H9 (cell line): Measurements from ENCODE around the gene HSPB1. TPM values are rescaled to one million over a fixed set of nuclear protein-coding genes. Genes with fewer than 3 reads are reported as not detected.

Experiments used
- DNase-seq: peaks from one replicate; pipeline ENCODE4 v3.0.0-alpha.2; 2017
- H2AFZ ChIP-seq: one replicate; pipeline ENCODE4 v1.6.1; 2013; ENCODE audit warnings: mild to moderate bottlenecking, low read length, control low read depth, moderate library complexity
- H2AK5ac ChIP-seq: 2 replicates; pipeline ENCODE4 v1.6.1; 2013; ENCODE audit warnings: low read length, control low read depth, mixed read lengths; ENCODE audit not compliant: insufficient read length
- H2BK120ac ChIP-seq: one replicate; pipeline ENCODE4 v1.6.1; 2013; ENCODE audit warnings: low read depth, mild to moderate bottlenecking, low read length, control low read depth, inconsistent platforms; ENCODE audit not compliant: poor library complexity, severe bottlenecking
- H2BK12ac ChIP-seq: 2 replicates; pipeline ENCODE4 v1.6.1; 2013; ENCODE audit warnings: low read length, control low read depth, mixed read lengths, low read depth; ENCODE audit not compliant: insufficient read length
- H2BK15ac ChIP-seq: 2 replicates; pipeline ENCODE4 v1.6.1; 2013; ENCODE audit warnings: low read depth, low read length, control low read depth
- H2BK20ac ChIP-seq: one replicate; pipeline ENCODE4 v1.6.1; 2013; ENCODE audit warnings: low read depth, mild to moderate bottlenecking, low read length, control low read depth, inconsistent platforms; ENCODE audit not compliant: poor library complexity, severe bottlenecking
- H2BK5ac ChIP-seq: 2 replicates; pipeline ENCODE4 v1.6.1; 2013; ENCODE audit warnings: low read length, control low read depth, mixed read lengths; ENCODE audit not compliant: insufficient read length
- H3K14ac ChIP-seq: 2 replicates; pipeline ENCODE4 v1.6.1; 2013; ENCODE audit warnings: low read length, control low read depth; ENCODE audit not compliant: insufficient read depth
- H3K18ac ChIP-seq: 2 replicates; pipeline ENCODE4 v1.6.1; 2013; ENCODE audit warnings: low read depth, mild to moderate bottlenecking, mixed read lengths, low read length, control low read depth; ENCODE audit not compliant: insufficient read length
- H3K23ac ChIP-seq: 2 replicates; pipeline ENCODE4 v1.6.1; 2013; ENCODE audit warnings: low read length, control low read depth, mixed read lengths, low read depth; ENCODE audit not compliant: insufficient read length
- H3K23me2 ChIP-seq: 2 replicates; pipeline ENCODE4 v1.6.1; 2013; ENCODE audit warnings: low read depth, mild to moderate bottlenecking, mixed read lengths, low read length, control low read depth; ENCODE audit not compliant: insufficient read length, poor library complexity, severe bottlenecking
- H3K27ac ChIP-seq: 2 replicates; pipeline ENCODE4 v1.5.1; 2013; ENCODE audit warnings: low read length, control low read depth, mixed read lengths, low read depth; ENCODE audit not compliant: insufficient read length
- H3K27me3 ChIP-seq: 2 replicates; pipeline ENCODE4 v1.6.1; 2013; ENCODE audit warnings: low read length, control low read depth, inconsistent platforms; ENCODE audit not compliant: insufficient read depth
- H3K4ac ChIP-seq: 2 replicates; pipeline ENCODE4 v1.6.1; 2013; ENCODE audit warnings: low read depth, mild to moderate bottlenecking, control low read depth, inconsistent platforms, low read length, moderate library complexity
- H3K4me1 ChIP-seq: 2 replicates; pipeline ENCODE4 v1.6.1; 2013; ENCODE audit warnings: low read length, control low read depth, inconsistent platforms; ENCODE audit not compliant: insufficient read depth
- H3K4me2 ChIP-seq: 2 replicates; pipeline ENCODE4 v1.6.1; 2013; ENCODE audit warnings: low read length, control low read depth, mixed read lengths; ENCODE audit not compliant: insufficient read length, insufficient read depth
- H3K56ac ChIP-seq: 2 replicates; pipeline ENCODE4 v1.6.1; 2013; ENCODE audit warnings: low read depth, mild to moderate bottlenecking, mixed read lengths, low read length, control low read depth; ENCODE audit not compliant: insufficient read length
- H3K79me1 ChIP-seq: 2 replicates; pipeline ENCODE4 v1.6.1; 2013; ENCODE audit warnings: low read depth, mild to moderate bottlenecking, moderate library complexity, low read length, control low read depth, inconsistent platforms; ENCODE audit not compliant: insufficient read depth, poor library complexity, severe bottlenecking
- H3K79me2 ChIP-seq: 2 replicates; pipeline ENCODE4 v1.6.1; 2013; ENCODE audit warnings: low read length, control low read depth, inconsistent platforms; ENCODE audit not compliant: insufficient read depth
- H3K9ac ChIP-seq: 2 replicates; pipeline ENCODE4 v1.6.1; 2013; ENCODE audit warnings: low read length, control low read depth, mixed read lengths; ENCODE audit not compliant: insufficient read length; ENCODE audit errors: extremely low read depth
- H3K9me3 ChIP-seq: one replicate; pipeline ENCODE4 v1.6.1; 2013; ENCODE audit warnings: low read depth, low read length, inconsistent platforms; ENCODE audit not compliant: control insufficient read depth
- H3T11ph ChIP-seq: one replicate; pipeline ENCODE4 v1.6.1; 2013; ENCODE audit warnings: mild to moderate bottlenecking, low read length, control low read depth, inconsistent platforms
- H4K20me1 ChIP-seq: one replicate; pipeline ENCODE4 v1.6.1; 2013; ENCODE audit not compliant: control insufficient read depth, insufficient read length, insufficient read depth
- H4K5ac ChIP-seq: 2 replicates; pipeline ENCODE4 v1.6.1; 2013; ENCODE audit warnings: low read depth, mild to moderate bottlenecking, mixed read lengths, low read length, control low read depth; ENCODE audit not compliant: insufficient read length
- H4K8ac ChIP-seq: replicated peaks from 2 replicates; pipeline ENCODE4 v1.6.1; 2013; ENCODE audit warnings: low read length, control low read depth, mixed read lengths, low read depth; ENCODE audit not compliant: insufficient read length
- H4K91ac ChIP-seq: 2 replicates; pipeline ENCODE4 v1.6.1; 2013; ENCODE audit warnings: low read depth, mild to moderate bottlenecking, moderate library complexity, mixed read lengths, low read length, control low read depth; ENCODE audit not compliant: insufficient read length
- H3K27ac Mint-ChIP-seq, 3 experiments: 2 replicates in 2 of 3; 3 replicates in 1 of 3; pipeline ENCODE4 v1.8.0; 2020 to 2021; ENCODE audit warnings: mixed read lengths in 3 of 3, mild to moderate bottlenecking in 1 of 3, moderate library complexity in 1 of 3
- H3K27me3 Mint-ChIP-seq: 2 replicates; pipeline ENCODE4 v1.8.0; 2021; ENCODE audit warnings: low read depth, mild to moderate bottlenecking, moderate library complexity, mixed read lengths
- H3K36me3 Mint-ChIP-seq, 3 experiments: 2 replicates in 2 of 3; 3 replicates in 1 of 3; pipeline ENCODE4 v1.8.0; 2020 to 2021; ENCODE audit warnings: low read depth in 3 of 3, mixed read lengths in 3 of 3; ENCODE audit not compliant: insufficient read depth in 1 of 3
- H3K4me1 Mint-ChIP-seq, 2 experiments: 2 replicates each; pipeline ENCODE4 v1.8.0; 2020; ENCODE audit warnings: mixed read lengths in 2 of 2
- H3K4me3 Mint-ChIP-seq, 2 experiments: 2 replicates in 1 of 2; 3 replicates in 1 of 2; pipeline ENCODE4 v1.8.0; 2020 to 2021; ENCODE audit warnings: mild to moderate bottlenecking in 2 of 2, mixed read lengths in 2 of 2, moderate library complexity in 1 of 2
- H3K9me3 Mint-ChIP-seq, 2 experiments: 2 replicates in 1 of 2; 3 replicates in 1 of 2; pipeline ENCODE4 v1.8.0; 2020; ENCODE audit warnings: mild to moderate bottlenecking in 2 of 2, mixed read lengths in 2 of 2, moderate library complexity in 1 of 2
- CTCF ChIP-seq: fragments of 200-600 bp; sonication (generic); conservative IDR thresholded peaks from 3 replicates; pipeline ENCODE4 v1.8.0; 2021; ENCODE audit warnings: antibody characterized with exemption, mild to moderate bottlenecking
- WGBS: extraction: QIAGEN DNeasy Blood & Tissue Kit; methylation state at CpG from one replicate; pipeline ENCODE4 v1.1.7; 2013; ENCODE audit warnings: missing lambda C conversion rate, low lambda C conversion rate, mixed read lengths; ENCODE audit not compliant: insufficient read length; ENCODE audit errors: extremely low coverage; 5-methylcytosine and 5-hydroxymethylcytosine counted together
- total RNA-seq: library from RNA; stranded (reverse); gene quantifications from 2 replicates; pipeline ENCODE4 v1.2.1, GENCODE V29; 2021

HSPB1 gene
- total RNA-seq, 1 experiment from 2014 or later = 186 TPM

GRCh38 chr7:76285604-76286374, 16.7 kb upstream of the HSPB1 start:
- peaks cover 4 to 23% (median 9%) of the 10 kb centered on the region in 3 experiments for H3K36me3 Mint-ChIP-seq
- no peak overlapping the region for H3K27ac ChIP-seq

More at GRCh38 chr7:76285604-76286374, 16.7 kb upstream of the HSPB1 start:
- no peaks in the 10 kb centered on the region; the same call in 1 of the 2 replicates for H3K4me1 ChIP-seq
- H3K4me3 Mint-ChIP-seq = no peak overlapping the region
- peak; percentile 24 for DNase-seq
- H3K23me2 ChIP-seq = peaks cover 8% of the 10 kb centered on the region
- no peak overlapping the region for H3K27ac Mint-ChIP-seq
- H2AFZ ChIP-seq = no peak overlapping the region
- H4K8ac ChIP-seq = no peak overlapping the region
- H3K4me2 ChIP-seq = no peak overlapping the region
- H3K27me3 ChIP-seq = peaks cover 5% of the 10 kb centered on the region; the same call in 1 of the 2 replicates
- no peaks in the 10 kb centered on the region for H4K20me1 ChIP-seq
- peaks cover 0 to 2% of the 10 kb centered on the region in 2 experiments; a peak in 2 of 5 replicates for H3K9me3 Mint-ChIP-seq
- no peak for TF ChIP-seq CTCF
- H3K14ac ChIP-seq = no peak overlapping the region
- H4K91ac ChIP-seq = no peak overlapping the region
- H3K27me3 Mint-ChIP-seq = peaks cover 36% of the 10 kb centered on the region
- H3K9me3 ChIP-seq = no peaks in the 10 kb centered on the region
- no peak overlapping the region for H2BK20ac ChIP-seq
- no peak overlapping the region for H2BK15ac ChIP-seq
- no peak overlapping the region for H4K5ac ChIP-seq
- H3K79me2 ChIP-seq = no peaks in the 10 kb centered on the region
- H2BK5ac ChIP-seq = no peak overlapping the region
- H3K9ac ChIP-seq = no peak overlapping the region
- no peak overlapping the region for H2BK12ac ChIP-seq
- H3T11ph ChIP-seq = no peak overlapping the region
- H2AK5ac ChIP-seq = no peak overlapping the region
- no peak overlapping the region for H3K18ac ChIP-seq
- H3K79me1 ChIP-seq = no peaks in the 10 kb centered on the region
- WGBS = no CpG with 5 or more reads among the region's 29 CpGs
- H3K56ac ChIP-seq = no peak overlapping the region
- H2BK120ac ChIP-seq = no peak overlapping the region
- no peak overlapping the region for H3K4ac ChIP-seq
- no peak overlapping the region for H3K23ac ChIP-seq
- peaks cover 13 to 28% of the 10 kb centered on the region in 2 experiments for H3K4me1 Mint-ChIP-seq
